Vagina (tissue), 2 donors: Measurements from ENCODE around the gene PTGR3. TPM values are rescaled to one million over a fixed set of nuclear protein-coding genes. Genes with fewer than 3 reads are reported as not detected.

Source experiments
- DNase-seq, 2 donors: peaks; one replicate each; pipeline ENCODE4 v3.0.0-alpha.2; 2017; ENCODE audit errors: extremely low spot score in 2 of 2
- H3K27ac ChIP-seq: fragments of 200-600 bp; sonication (generic); one replicate; pipeline ENCODE4 v1.5.1; 2019
- H3K27me3 ChIP-seq: fragments of 200-600 bp; sonication (generic); one replicate; pipeline ENCODE4 v1.5.1; 2019
- H3K36me3 ChIP-seq, 2 donors: fragments of 200-600 bp; sonication (generic); one replicate each; pipeline ENCODE4 v1.5.1; 2017 to 2019
- H3K4me1 ChIP-seq: fragments of 200-600 bp; sonication (generic); one replicate; pipeline ENCODE4 v1.5.1; 2019
- H3K4me3 ChIP-seq, 2 donors: fragments of 200-600 bp; sonication (generic); 1 replicate in 1 of 2; 2 replicates in 1 of 2; pipeline ENCODE4 v1.5.1; 2016 to 2019
- H3K9me3 ChIP-seq: fragments of 200-600 bp; sonication (generic); one replicate; pipeline ENCODE4 v1.5.1; 2019
- CTCF ChIP-seq, 3 experiments: fragments of 450-650 bp in 2 of 3; fragments of 200-600 bp in 1 of 3; sonication (generic) in 1 of 3; IDR thresholded peaks; one replicate each; pipeline ENCODE4 v1.5.1; 2017 to 2019; ENCODE audit warnings: antibody characterized with exemption in 3 of 3, mild to moderate bottlenecking in 2 of 3, moderate library complexity in 2 of 3
- POLR2A ChIP-seq, 2 donors: fragments of 450-650 bp; IDR thresholded peaks; one replicate each; pipeline ENCODE4 v1.6.1; 2017; ENCODE audit warnings: antibody characterized with exemption in 2 of 2, mild to moderate bottlenecking in 2 of 2, moderate library complexity in 2 of 2
- POLR2AphosphoS5 ChIP-seq, 2 donors: sonication (generic); formaldehyde crosslinking; IDR thresholded peaks; one replicate each; pipeline ENCODE4 v1.9.0; 2017; ENCODE audit warnings: antibody characterized with exemption in 2 of 2, mild to moderate bottlenecking in 2 of 2, low read depth in 1 of 2; ENCODE audit not compliant: insufficient read depth in 1 of 2
- intact Hi-C: fragments of 100-400 bp; cut with DNase I; formaldehyde crosslinking; loops from one replicate; pipeline ENCODE4 v1.15.1; 2023
- total RNA-seq: library from RNA; depleted of rRNA; stranded (reverse); fragments of >200 nt; gene quantifications from one replicate; pipeline ENCODE4 v1.2.3, GENCODE V29; 2016

Gene PTGR3
- total RNA-seq, 1 donor from 2014 or later, result 16.0 TPM

GRCh38 chr18:75159238-75159518, 49.8 kb downstream of the PTGR3 start:
- no peak for DNase-seq
- TF ChIP-seq POLR2AphosphoS5 (IDR thresholded peaks at IDR 0.05; ENCODE audit: insufficient read depth in 1 of 2, low read depth in 1 of 2), result no peak
- TF ChIP-seq CTCF (IDR thresholded peaks at IDR 0.05), result no peak
- TF ChIP-seq POLR2A (IDR thresholded peaks at IDR 0.05), result no peak
- no peaks in the 10 kb centered on the region for H3K27me3 ChIP-seq
- no peak overlapping the region for H3K4me3 ChIP-seq
- no peaks in the 10 kb centered on the region for H3K9me3 ChIP-seq
- no peaks in the 10 kb centered on the region for H3K36me3 ChIP-seq
- H3K4me1 ChIP-seq, result no peaks in the 10 kb centered on the region
- intact Hi-C loops, result no loop called here
- no peak overlapping the region for H3K27ac ChIP-seq

Other genes starting within 250 kb of the PTGR3 start
- 23.3 TPM for gene TSHZ1, start 1.7 kb upstream of the PTGR3 start, total RNA-seq
- not detected for gene SMIM21, start 218.6 kb upstream of the PTGR3 start, total RNA-seq